ENCODE data around the gene TOMM70. TPM values are rescaled to one million over a fixed set of nuclear protein-coding genes. Genes with fewer than 3 reads are reported as not detected.
A peak's percentile ranks its signal among the peaks of the same experiment; 100 is the strongest.

The TOMM70 gene
- total and polyA plus RNA-seq, 2 donors from 2014 or later, result 27.6 to 42.7 TPM

GRCh38 chr3:100404250-100404548 lies 3.3 kb upstream of the TOMM70 start:
- no peaks in the 10 kb centered on the region for H3K36me3 ChIP-seq (ENCODE audit: control insufficient read depth in 2 of 3, insufficient read depth in 3 of 3, low read length in 3 of 3)
- no peak overlapping the region for H3K27ac ChIP-seq (ENCODE audit: low read depth in 2 of 2, low read length in 2 of 2)
- H3K9me3 ChIP-seq (ENCODE audit: control insufficient read depth in 2 of 3, insufficient read depth in 1 of 3, low read length in 3 of 3), result peaks cover 0 to 11% (median 0%) of the 10 kb centered on the region in 3 donors
- FAIRE-seq (no peak), DNase-seq (no peak)
- H3K4me1 ChIP-seq (ENCODE audit: control insufficient read depth in 2 of 3, insufficient read depth in 2 of 3, low read depth in 1 of 3, low read length in 3 of 3), result peaks cover 5 to 10% (median 10%) of the 10 kb centered on the region in 3 donors
- intact Hi-C loops (cut with DNase I), result no loop called here
- peak overlapping the region in 1 of 3 donors; percentile 89 for H3K4me3 ChIP-seq (ENCODE audit: low read length in 3 of 3)
- H3K27me3 ChIP-seq (ENCODE audit: control insufficient read depth, insufficient read depth, low read length), result no peaks in the 10 kb centered on the region
- no peak for TF ChIP-seq CTCF (IDR thresholded peaks at IDR 0.05; ENCODE audit: borderline replicate concordance, extremely low read depth, insufficient read depth)
- H3K9ac ChIP-seq (ENCODE audit: low read length in 3 of 3), result no peak overlapping the region

GRCh38 chr3:100403362-100404249 lies 2.7 kb upstream of the TOMM70 start:
- H3K4me1 ChIP-seq (ENCODE audit: control insufficient read depth in 2 of 3, insufficient read depth in 2 of 3, low read depth in 1 of 3, low read length in 3 of 3), result peaks cover 5 to 11% (median 10%) of the 10 kb centered on the region in 3 donors
- peaks cover 0 to 11% (median 0%) of the 10 kb centered on the region in 3 donors for H3K9me3 ChIP-seq (ENCODE audit: control insufficient read depth in 2 of 3, insufficient read depth in 1 of 3, low read length in 3 of 3)
- no peak overlapping the region for H3K27ac ChIP-seq (ENCODE audit: low read depth in 2 of 2, low read length in 2 of 2)
- no peak for TF ChIP-seq CTCF (IDR thresholded peaks at IDR 0.05; ENCODE audit: borderline replicate concordance, extremely low read depth, insufficient read depth)
- peak overlapping the region; percentile 30 to 99 (median 89) for H3K4me3 ChIP-seq (ENCODE audit: low read length in 3 of 3)
- H3K36me3 ChIP-seq (ENCODE audit: control insufficient read depth in 2 of 3, insufficient read depth in 3 of 3, low read length in 3 of 3), result no peaks in the 10 kb centered on the region
- no peaks in the 10 kb centered on the region for H3K27me3 ChIP-seq (ENCODE audit: control insufficient read depth, insufficient read depth, low read length)
- DNase-seq, result peak in 3 of 5 donors; percentile 11 to 41 (median 16)
- H3K9ac ChIP-seq (ENCODE audit: low read length in 3 of 3), result peak overlapping the region in 1 of 3 donors; percentile 100
- intact Hi-C loops (cut with DNase I), result no loop called here
- no peak for FAIRE-seq

- peak overlapping the region; percentile 89 to 99 (median 99) for H3K4me3 ChIP-seq (ENCODE audit: low read length in 3 of 3)
- no peak for FAIRE-seq
- TF ChIP-seq CTCF (IDR thresholded peaks at IDR 0.05; ENCODE audit: borderline replicate concordance, extremely low read depth, insufficient read depth), result no peak
Measured at GRCh38 chr3:100402891-100403290, 2.0 kb upstream of the TOMM70 start.

More at GRCh38 chr3:100402891-100403290, 2.0 kb upstream of the TOMM70 start:
- no peaks in the 10 kb centered on the region for H3K27me3 ChIP-seq (ENCODE audit: control insufficient read depth, insufficient read depth, low read length)
- peak overlapping the region in 2 of 3 donors; percentile 3 to 100 for H3K9ac ChIP-seq (ENCODE audit: low read length in 3 of 3)
- H3K9me3 ChIP-seq (ENCODE audit: control insufficient read depth in 2 of 3, insufficient read depth in 1 of 3, low read length in 3 of 3), result peaks cover 0 to 8% (median 0%) of the 10 kb centered on the region in 3 donors
- intact Hi-C loops (cut with DNase I), result no loop called here
- H3K36me3 ChIP-seq (ENCODE audit: control insufficient read depth in 2 of 3, insufficient read depth in 3 of 3, low read length in 3 of 3), result no peaks in the 10 kb centered on the region
- DNase-seq, result peak in 2 of 5 donors; percentile 18 to 26
- peak overlapping the region in 1 of 2 donors; percentile 18 for H3K27ac ChIP-seq (ENCODE audit: low read depth in 2 of 2, low read length in 2 of 2)
- H3K4me1 ChIP-seq (ENCODE audit: control insufficient read depth in 2 of 3, insufficient read depth in 2 of 3, low read depth in 1 of 3, low read length in 3 of 3), result peaks cover 5 to 12% (median 10%) of the 10 kb centered on the region in 3 donors
